GM19438 (cell line): ENCODE measurements around the gene SRRM3.
A peak's percentile ranks its signal among the peaks of the same experiment; 100 is the strongest.
"Not testable (repeated sequence)": the region's sequence is repeated elsewhere in the genome, so short reads cannot be mapped to it uniquely, and the experiment has no call there.

Experiments
- ATAC-seq: cut with Tn5 transposase; IDR thresholded peaks from one replicate; pipeline ENCODE4 v1.9.1; 2021; ENCODE audit warnings: low read depth; ENCODE audit not compliant: unreplicated experiment

Gene SRRM3

GRCh38 chr7:76285604-76286374 is 84.1 kb downstream of the SRRM3 start:
- ATAC-seq: no peak

DNA sequence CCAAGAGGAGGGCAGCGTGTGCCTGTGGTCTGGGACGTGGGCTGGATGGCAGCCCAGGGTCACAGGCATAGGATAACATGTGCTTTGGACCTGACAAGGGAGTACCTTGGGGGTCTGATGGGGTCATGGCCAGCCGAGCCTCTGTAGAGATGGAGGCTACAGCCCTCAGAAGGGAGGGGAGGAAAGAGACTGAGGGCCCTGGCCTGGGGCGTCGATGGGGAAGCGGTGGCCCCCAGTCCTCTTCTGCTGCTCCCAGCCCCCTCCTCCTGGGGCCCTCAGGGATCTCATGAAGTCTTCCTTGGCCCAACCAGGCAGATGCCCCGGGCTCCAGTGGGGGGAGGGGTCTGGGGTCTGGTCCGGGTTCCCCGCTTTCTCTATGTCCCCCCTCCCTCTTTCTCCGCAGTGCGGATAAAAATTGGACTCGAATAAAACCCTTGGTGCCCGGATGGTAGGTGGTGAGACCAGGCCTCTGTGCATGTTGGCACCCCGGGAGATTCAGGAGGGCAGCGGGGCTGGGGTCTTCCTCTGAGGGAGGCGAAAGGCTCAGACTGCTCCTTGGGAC is 85.2 kb downstream of the SRRM3 start:
- ATAC-seq: no peak

GRCh38 chr7:76290847-76291350 is 89.2 kb downstream of the SRRM3 start:
- not testable (repeated sequence) for ATAC-seq

DNA sequence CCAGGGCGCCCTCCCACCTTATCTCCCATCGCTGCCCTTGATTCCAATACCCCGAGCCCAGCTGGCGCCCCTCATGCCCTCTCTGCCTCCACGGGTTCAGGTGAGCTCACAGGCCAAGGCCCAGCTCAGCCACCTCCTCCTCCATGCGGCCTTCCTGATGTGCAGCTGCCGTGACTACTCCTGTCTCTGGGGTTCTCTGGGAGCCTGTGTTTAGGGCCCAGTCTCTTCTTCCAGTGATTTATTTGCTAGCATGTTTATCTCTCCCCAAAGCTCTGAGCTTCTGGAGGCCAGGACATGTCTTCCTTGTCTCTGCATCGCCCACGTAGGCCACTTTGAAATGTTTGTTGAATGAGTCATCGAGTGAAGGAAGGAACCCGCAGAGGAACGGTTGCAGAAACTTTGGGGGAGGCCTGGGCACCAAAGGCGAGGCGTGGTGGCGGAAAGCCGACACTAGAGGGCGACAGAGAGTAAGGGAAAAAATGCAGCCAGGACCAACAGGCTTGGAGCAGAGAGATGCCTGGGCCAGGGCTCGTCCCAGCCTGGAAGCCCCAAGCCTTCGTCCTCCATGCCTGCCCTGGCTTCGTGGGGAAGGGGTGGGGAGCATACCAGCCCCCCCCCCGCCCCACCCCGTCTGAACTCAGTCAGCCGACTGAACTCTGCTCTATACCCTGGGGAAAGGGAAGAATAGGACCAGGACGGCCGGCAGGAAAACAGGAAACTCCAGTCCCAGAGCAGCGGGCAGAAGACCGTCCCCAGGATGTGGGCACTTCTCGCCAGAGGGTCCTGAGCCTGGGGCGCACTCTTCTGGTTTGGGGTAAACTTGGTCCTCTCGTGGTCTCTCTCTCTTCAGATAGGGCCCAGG is 89.9 kb downstream of the SRRM3 start:
- ATAC-seq: peak; percentile 70

- peak; percentile 28 for ATAC-seq
Observed at GRCh38 chr7:76292213-76292573, 90.5 kb downstream of the SRRM3 start.

DNA sequence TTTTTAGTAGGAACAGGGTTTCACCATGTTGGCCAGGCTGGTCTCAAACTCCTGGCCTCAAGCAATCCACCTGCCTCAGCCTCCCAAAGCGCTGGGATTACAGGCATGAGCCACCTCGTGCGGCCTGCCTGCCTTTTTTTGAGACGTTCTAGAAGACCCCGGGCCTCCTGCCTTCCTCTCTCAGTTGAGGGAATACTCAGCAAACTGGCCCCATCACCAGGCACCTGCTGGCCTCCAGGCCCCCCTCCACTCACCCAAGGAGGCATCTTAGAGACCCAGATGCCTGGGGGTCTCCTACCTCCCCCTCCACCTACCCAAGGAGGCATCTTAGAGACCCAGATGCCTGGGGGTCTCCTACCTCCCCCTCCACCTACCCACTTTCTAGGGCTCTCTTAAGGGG is 91.2 kb downstream of the SRRM3 start:
- ATAC-seq: not testable (repeated sequence)

DNA sequence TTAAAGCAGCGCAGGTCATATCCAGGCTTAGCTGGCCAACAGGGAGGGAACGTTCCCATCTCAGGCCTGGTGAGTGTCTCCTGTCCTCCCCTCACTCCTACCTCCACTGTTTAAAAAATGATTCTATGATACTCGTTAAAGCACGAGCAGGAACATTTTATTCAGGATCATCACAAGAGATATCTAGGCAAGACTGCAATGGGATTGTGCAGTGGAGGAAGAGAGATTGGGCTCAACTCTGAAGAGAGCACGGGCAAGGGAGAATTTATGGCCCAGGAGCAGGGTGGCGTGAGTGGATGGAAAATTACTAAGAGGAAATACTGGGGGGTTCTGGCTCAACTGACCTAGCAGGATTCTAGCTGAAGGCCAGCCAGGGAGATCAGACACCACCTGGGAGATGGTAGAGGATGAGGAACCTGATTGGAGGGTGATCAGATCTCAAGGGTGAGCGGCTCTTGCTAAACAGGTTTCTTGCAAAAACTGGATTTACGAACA is 91.8 kb downstream of the SRRM3 start:
- no peak for ATAC-seq

- ATAC-seq: no peak
Observed at GRCh38 chr7:76294344-76295024, 92.8 kb downstream of the SRRM3 start.

- no peak for ATAC-seq
Observed at GRCh38 chr7:76296743-76297740, 95.3 kb downstream of the SRRM3 start.

DNA sequence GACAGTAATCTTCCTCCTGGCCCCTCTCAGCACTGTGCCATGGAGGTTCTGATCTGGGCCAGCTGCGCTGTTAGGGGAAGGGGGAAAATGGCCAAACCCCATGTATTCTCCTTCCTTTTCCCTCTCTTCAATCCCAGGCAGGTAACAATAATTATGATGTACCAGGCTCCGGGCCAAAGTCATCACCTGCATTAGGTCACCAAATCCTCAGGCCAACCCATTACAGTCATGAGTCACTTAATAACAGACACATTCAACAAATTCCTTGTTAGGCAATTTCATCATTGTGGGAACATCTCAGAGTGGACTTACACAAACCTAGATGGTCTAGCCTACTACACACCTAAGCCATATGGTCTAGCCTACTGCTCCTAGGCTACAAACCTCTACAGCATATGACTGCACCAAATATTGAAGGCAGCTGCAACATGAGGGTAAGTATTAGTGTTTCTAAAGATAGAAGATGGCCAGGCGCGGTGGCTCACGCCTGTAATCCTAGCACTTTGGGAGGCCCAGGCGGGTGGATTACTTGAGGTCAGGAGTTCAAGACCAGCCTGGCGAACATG is 98.6 kb downstream of the SRRM3 start:
- ATAC-seq: no peak

DNA sequence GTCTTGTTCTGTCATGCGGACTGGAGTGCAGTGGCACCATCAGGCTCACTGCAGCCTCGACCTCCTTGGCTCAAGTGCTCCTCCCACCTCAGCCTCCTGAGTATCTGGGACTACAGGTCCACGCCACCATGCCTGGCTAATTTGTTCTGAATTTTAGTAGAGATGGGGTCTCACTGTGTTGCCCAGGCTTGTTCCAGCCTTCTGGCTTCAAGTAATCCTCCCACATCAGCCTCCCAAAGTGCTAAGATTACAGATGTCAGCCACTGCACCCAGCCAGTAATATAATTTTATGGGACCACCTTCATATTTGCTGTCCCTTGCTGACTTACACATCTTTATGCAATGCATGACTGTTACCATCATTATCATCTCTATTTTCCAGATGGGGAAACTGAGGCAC is 99.3 kb downstream of the SRRM3 start:
- ATAC-seq: no peak

DNA sequence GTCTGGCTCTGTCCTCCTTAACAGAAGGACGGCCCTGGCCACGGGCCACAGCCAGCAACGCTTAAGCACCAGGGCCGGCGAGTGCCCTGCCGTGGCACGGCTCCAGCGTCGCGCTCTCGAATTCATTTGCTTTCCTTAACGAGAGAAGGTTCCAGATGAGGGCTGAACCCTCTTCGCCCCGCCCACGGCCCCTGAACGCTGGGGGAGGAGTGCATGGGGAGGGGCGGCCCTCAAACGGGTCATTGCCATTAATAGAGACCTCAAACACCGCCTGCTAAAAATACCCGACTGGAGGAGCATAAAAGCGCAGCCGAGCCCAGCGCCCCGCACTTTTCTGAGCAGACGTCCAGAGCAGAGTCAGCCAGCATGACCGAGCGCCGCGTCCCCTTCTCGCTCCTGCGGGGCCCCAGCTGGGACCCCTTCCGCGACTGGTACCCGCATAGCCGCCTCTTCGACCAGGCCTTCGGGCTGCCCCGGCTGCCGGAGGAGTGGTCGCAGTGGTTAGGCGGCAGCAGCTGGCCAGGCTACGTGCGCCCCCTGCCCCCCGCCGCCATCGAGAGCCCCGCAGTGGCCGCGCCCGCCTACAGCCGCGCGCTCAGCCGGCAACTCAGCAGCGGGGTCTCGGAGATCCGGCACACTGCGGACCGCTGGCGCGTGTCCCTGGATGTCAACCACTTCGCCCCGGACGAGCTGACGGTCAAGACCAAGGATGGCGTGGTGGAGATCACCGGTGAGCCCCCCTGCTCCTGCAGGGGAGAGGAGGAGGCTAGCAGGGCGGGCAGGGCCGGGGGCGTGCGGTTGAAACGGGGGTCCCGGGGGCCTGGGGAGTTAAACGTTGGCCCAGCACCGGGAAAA is 100.9 kb downstream of the SRRM3 start, which contains the start of gene HSPB1:
Gene HSPB1 (plus strand): TSS at position 327 of the 855 bp plus-strand sequence. CDS start 40 bp downstream, at position 367.
- peak; percentile 51 for ATAC-seq

- ATAC-seq: peak; percentile 45
Observed at GRCh38 chr7:76303202-76304147, 101.8 kb downstream of the SRRM3 start.

DNA sequence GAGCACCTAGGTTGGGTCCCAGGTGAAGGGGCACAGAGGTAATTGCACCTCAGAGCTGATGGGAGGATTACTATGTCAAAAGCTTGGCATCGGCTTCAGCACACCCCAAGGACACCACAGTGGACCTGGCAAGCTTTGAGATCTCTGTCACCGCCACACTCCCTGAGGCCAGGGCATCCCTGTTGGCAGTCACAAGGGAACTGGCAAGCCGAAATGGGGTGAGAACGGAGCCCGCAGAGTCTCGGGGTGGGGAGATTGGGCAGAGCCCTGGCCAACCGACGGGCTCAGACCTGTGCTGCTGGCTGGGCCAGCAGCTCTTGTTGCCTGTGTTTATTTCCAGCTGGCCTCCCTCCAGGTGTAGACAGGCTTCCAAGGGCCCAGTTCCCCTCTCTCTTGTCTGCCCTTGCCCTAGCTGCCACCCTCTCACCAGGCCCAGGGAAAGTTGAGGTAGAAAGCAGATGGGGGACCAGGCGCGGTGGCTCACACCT is 103.2 kb downstream of the SRRM3 start:
- no peak for ATAC-seq

- not testable (repeated sequence) for ATAC-seq
Observed at GRCh38 chr7:76308874-76309273, 107.2 kb downstream of the SRRM3 start.

DNA sequence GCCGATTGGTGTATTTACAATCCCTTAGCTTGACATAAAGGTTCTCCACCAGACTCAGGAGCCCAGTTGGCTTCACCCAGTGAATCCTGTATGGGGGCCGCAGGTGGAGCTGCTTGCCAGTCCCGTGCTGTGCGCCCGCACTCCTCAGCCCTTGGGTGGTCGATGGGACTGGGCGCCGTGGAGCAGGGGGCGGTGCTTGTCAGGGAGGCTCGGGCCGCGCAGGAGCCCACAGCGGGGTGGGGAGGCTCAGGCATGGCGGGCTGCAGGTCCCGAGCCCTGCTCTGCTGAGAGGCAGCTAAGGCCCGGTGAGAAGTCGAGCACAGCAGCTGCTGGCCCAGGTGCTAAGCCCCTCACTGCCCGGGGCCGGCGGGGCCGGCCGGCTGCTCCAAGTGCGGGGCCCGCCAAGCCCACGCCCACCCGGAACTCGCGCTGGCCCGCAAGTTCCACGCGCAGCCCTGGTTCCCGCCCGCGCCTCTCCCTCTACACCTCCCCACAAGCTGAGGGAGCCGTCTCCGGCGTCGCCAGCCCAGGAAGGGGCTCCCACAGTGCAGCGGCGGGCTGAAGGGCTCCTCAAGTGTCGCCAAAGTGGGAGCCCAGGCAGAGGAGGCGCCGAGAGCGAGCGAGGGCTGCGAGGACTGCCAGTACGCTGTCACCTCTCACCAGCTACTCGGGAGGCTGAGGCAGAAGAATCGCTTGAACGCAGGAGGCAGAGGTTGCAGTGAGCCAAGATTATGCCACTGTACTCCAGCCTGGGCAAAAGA is 107.8 kb downstream of the SRRM3 start:
- not testable (repeated sequence) for ATAC-seq
